CD4-positive, alpha-beta T cell (primary cell): Measurements from ENCODE around the gene SLC22A7. TPM values are rescaled to one million over a fixed set of nuclear protein-coding genes. Genes with fewer than 3 reads are reported as not detected.

Experiments used
- ATAC-seq: fragments of 200-7000 bp; cut with Tn5 transposase; one replicate; pipeline ENCODE4 v1.10.0; 2022; ENCODE audit warnings: mild to moderate bottlenecking; ENCODE audit not compliant: poor library complexity
- CTCF ChIA-PET: fragments of 350-600 bp; sonication (Branson Sonifier 250); formaldehyde crosslinking; loops from one replicate; lab custom pipeline; 2021; ENCODE audit warnings: antibody characterized with exemption, inconsistent platforms; lab: Charles Lee
- POLR2A ChIA-PET: fragments of 350-600 bp; sonication (Branson Sonifier 250); formaldehyde crosslinking; loops from one replicate; lab custom pipeline; 2021; ENCODE audit warnings: antibody characterized with exemption, inconsistent platforms; lab: Charles Lee
- DNase-seq, 14 experiments: peaks; one replicate each; pipeline ENCODE4 v3.0.0-alpha.2; 2013 to 2020; ENCODE audit warnings: mixed read lengths in 2 of 14
- H3K27ac ChIP-seq, 2 donors: one replicate each; pipeline versions ENCODE4 v1.5.1 to v1.7.0; 2013; ENCODE audit warnings: low read length in 2 of 2, low read depth in 1 of 2, mild to moderate bottlenecking in 1 of 2
- H3K27me3 ChIP-seq, 2 experiments: 1 replicate in 1 of 2; 2 replicates in 1 of 2; pipeline versions ENCODE4 v1.6.1 to v1.7.0; 2013; ENCODE audit warnings: low read length in 2 of 2, control low read depth in 1 of 2, mild to moderate bottlenecking in 1 of 2, moderate library complexity in 1 of 2; ENCODE audit not compliant: insufficient read depth in 2 of 2, control insufficient read depth in 1 of 2
- H3K36me3 ChIP-seq: one replicate; pipeline ENCODE4 v1.6.1; 2013; ENCODE audit warnings: low read length, control low read depth; ENCODE audit not compliant: insufficient read depth
- H3K4me1 ChIP-seq: one replicate; pipeline ENCODE4 v1.6.1; 2013; ENCODE audit warnings: low read length, control low read depth; ENCODE audit not compliant: insufficient read depth
- H3K4me3 ChIP-seq: one replicate; pipeline ENCODE4 v1.5.1; 2013; ENCODE audit warnings: mild to moderate bottlenecking, low read length, moderate library complexity
- H3K9me3 ChIP-seq, 2 experiments: 1 replicate in 1 of 2; 2 replicates in 1 of 2; pipeline versions ENCODE4 v1.6.1 to v1.7.0; 2013; ENCODE audit warnings: low read length in 2 of 2, mild to moderate bottlenecking in 2 of 2, control low read depth in 1 of 2, moderate library complexity in 1 of 2; ENCODE audit not compliant: control insufficient read depth in 1 of 2, insufficient read depth in 1 of 2
- H3K27ac Mint-ChIP-seq: one replicate; pipeline ENCODE4 v1.8.0; 2020; ENCODE audit warnings: mixed read lengths
- H3K27me3 Mint-ChIP-seq: one replicate; pipeline ENCODE4 v1.8.0; 2021; ENCODE audit warnings: mixed read lengths
- H3K36me3 Mint-ChIP-seq: one replicate; pipeline ENCODE4 v1.8.0; 2021; ENCODE audit warnings: low read depth, mixed read lengths
- H3K4me1 Mint-ChIP-seq: one replicate; pipeline ENCODE4 v1.8.0; 2021; ENCODE audit warnings: low read depth, mixed read lengths
- H3K4me3 Mint-ChIP-seq: one replicate; pipeline ENCODE4 v1.8.0; 2020; ENCODE audit warnings: mild to moderate bottlenecking, mixed read lengths
- H3K9me3 Mint-ChIP-seq: one replicate; pipeline ENCODE4 v1.8.0; 2020; ENCODE audit warnings: mixed read lengths
- intact Hi-C, 2 experiments: fragments of 100-400 bp; cut with DNase I in 1 of 2; cut with micrococcal nuclease in 1 of 2; formaldehyde crosslinking; loops; one replicate each; pipeline versions ENCODE4 v1.15.1 to v1.9.0; 2023 to 2025; cut with DNase I, micrococcal nuclease
- total RNA-seq, 174 experiments: library from RNA in 2 of 174; stranded (reverse) in 2 of 174; gene quantifications; one replicate each; pipeline ENCODE4 v1.2.3 and lab custom pipeline; 2021 to 2026
- TF ChIP-seq, protein P1 (sequence below): fragments of 200-600 bp; IDR thresholded peaks from one replicate; pipeline ENCODE4 v1.8.0; 2022; ENCODE audit warnings: antibody characterized with exemption, mild to moderate bottlenecking

The SLC22A7 gene
- total RNA-seq, 2 experiments from 2014 or later, result not detected

DNA sequence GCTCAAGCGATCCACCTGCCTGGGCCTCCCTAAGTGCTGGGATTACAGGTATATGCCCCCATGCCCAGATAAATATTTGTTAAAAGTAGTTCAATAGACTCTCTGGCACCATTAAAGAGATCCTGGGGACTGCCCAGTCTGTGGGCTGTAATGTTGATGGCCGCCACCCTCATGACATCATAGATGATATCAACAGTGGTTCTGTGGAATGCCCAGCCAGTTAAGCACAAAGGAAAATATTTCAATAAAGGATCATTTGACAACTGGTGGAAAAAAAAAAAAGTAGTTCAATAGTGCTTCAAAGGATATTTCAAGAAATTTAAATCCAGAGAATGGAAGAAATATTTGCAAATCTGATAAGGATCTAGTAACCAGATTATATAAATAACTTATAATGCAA lies 12.1 kb downstream of the SLC22A7 start:
- no peaks in the 10 kb centered on the region for H3K9me3 Mint-ChIP-seq
- TF ChIP-seq, protein P1, sequence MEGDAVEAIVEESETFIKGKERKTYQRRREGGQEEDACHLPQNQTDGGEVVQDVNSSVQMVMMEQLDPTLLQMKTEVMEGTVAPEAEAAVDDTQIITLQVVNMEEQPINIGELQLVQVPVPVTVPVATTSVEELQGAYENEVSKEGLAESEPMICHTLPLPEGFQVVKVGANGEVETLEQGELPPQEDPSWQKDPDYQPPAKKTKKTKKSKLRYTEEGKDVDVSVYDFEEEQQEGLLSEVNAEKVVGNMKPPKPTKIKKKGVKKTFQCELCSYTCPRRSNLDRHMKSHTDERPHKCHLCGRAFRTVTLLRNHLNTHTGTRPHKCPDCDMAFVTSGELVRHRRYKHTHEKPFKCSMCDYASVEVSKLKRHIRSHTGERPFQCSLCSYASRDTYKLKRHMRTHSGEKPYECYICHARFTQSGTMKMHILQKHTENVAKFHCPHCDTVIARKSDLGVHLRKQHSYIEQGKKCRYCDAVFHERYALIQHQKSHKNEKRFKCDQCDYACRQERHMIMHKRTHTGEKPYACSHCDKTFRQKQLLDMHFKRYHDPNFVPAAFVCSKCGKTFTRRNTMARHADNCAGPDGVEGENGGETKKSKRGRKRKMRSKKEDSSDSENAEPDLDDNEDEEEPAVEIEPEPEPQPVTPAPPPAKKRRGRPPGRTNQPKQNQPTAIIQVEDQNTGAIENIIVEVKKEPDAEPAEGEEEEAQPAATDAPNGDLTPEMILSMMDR, result no peak
- H3K9me3 ChIP-seq, result no peaks in the 10 kb centered on the region
- H3K36me3 ChIP-seq, result no peaks in the 10 kb centered on the region
- H3K36me3 Mint-ChIP-seq, result no peaks in the 10 kb centered on the region
- ChIA-PET CTCF (no interaction called here), POLR2A (interaction anchor here (0.6 kb wide), 1 partner anchor 39 kb away, joined by 5 read pairs; no protein-coding TSS in a partner anchor)
- intact Hi-C loops, result no loop called here
- H3K27ac Mint-ChIP-seq, result no peak overlapping the region
- ATAC-seq (no peak), DNase-seq (no peak)
- H3K27me3 Mint-ChIP-seq, result no peaks in the 10 kb centered on the region
- no peak overlapping the region for H3K4me3 Mint-ChIP-seq
- no peak overlapping the region for H3K4me3 ChIP-seq
- H3K4me1 ChIP-seq, result peaks cover 19% of the 10 kb centered on the region
- no peak overlapping the region for H3K27ac ChIP-seq
- no peaks in the 10 kb centered on the region for H3K27me3 ChIP-seq
- peaks cover 7% of the 10 kb centered on the region for H3K4me1 Mint-ChIP-seq

GRCh38 chr6:43310624-43311023 lies 12.6 kb downstream of the SLC22A7 start:
- H3K27ac Mint-ChIP-seq, result no peak overlapping the region
- no peaks in the 10 kb centered on the region for H3K36me3 Mint-ChIP-seq
- DNase-seq (no peak), ATAC-seq (no peak)
- no peak overlapping the region for H3K4me3 Mint-ChIP-seq
- Histone ChIP-seq H3K9me3 (no peaks in the 10 kb centered on the region), H3K4me3 (no peak overlapping the region), H3K36me3 (no peaks in the 10 kb centered on the region), H3K27ac (no peak overlapping the region), H3K4me1 (peaks cover 19% of the 10 kb centered on the region), H3K27me3 (no peaks in the 10 kb centered on the region)
- TF ChIP-seq, protein P1, result no peak
- no peaks in the 10 kb centered on the region for H3K27me3 Mint-ChIP-seq
- ChIA-PET POLR2A (no interaction called here), CTCF (no interaction called here)
- peaks cover 7% of the 10 kb centered on the region for H3K4me1 Mint-ChIP-seq
- no peaks in the 10 kb centered on the region for H3K9me3 Mint-ChIP-seq
- intact Hi-C loops, result no loop called here

DNA sequence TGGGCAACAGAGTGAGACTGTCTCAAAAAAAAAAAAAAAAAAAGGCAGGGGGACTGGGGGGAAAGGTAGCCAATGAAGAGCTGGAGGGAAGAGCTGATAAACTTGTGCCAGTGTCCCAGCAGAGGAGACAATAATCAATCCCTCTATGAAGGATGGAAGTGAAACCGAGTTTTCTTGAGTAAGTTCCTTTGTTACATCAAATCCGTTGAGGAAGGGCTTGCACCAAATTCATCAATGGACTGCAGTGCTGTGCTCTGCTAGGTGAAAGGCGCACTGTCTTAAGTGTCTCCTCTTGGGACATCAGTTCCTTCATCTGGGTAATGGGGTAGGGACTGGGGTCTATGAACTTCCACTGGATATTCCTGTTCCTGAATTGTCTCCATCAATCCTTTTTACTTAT lies 13.6 kb downstream of the SLC22A7 start:
- DNase-seq (no peak), ATAC-seq (no peak)
- Histone ChIP-seq H3K4me3 (no peak overlapping the region), H3K9me3 (no peaks in the 10 kb centered on the region), H3K36me3 (no peaks in the 10 kb centered on the region), H3K4me1 (peaks cover 19% of the 10 kb centered on the region), H3K27me3 (no peaks in the 10 kb centered on the region), H3K27ac (no peak overlapping the region)
- Mint-ChIP-seq H3K4me1 (peaks cover 7% of the 10 kb centered on the region), H3K27me3 (no peaks in the 10 kb centered on the region), H3K27ac (no peak overlapping the region), H3K4me3 (no peak overlapping the region), H3K9me3 (no peaks in the 10 kb centered on the region), H3K36me3 (no peaks in the 10 kb centered on the region)
- intact Hi-C loops, result no loop called here
- ChIA-PET POLR2A (interaction anchor here (0.5 kb wide), 1 partner anchor 212 kb away, joined by 4 read pairs; no protein-coding TSS in a partner anchor), CTCF (interaction anchor here (0.7 kb wide), 1 partner anchor 316 kb away, joined by 3 read pairs; no protein-coding TSS in a partner anchor)
- TF ChIP-seq, protein P1, result no peak
